HEK293 (cell line): ENCODE measurements around the gene DNAAF8.
A peak's percentile ranks its signal among the peaks of the same experiment; 100 is the strongest.

ENCODE experiments used
- GLI2 ChIP-seq: fragments of 450-650 bp; formaldehyde crosslinking; IDR thresholded peaks from 2 replicates; pipeline ENCODE4; 2017; ENCODE audit warnings: missing biosample characterization, missing genetic modification characterization, low read depth, borderline replicate concordance
- HOXA7 ChIP-seq: sonication (generic); formaldehyde crosslinking; IDR thresholded peaks from 2 replicates; pipeline ENCODE4 v1.8.1; 2022; ENCODE audit warnings: missing genetic modification reagents, borderline replicate concordance
- HOXC10 ChIP-seq: sonication (generic); formaldehyde crosslinking; IDR thresholded peaks from 2 replicates; pipeline ENCODE4 v1.8.1; 2023; ENCODE audit warnings: mild to moderate bottlenecking, missing genetic modification reagents
- HOXD13 ChIP-seq: sonication (generic); formaldehyde crosslinking; IDR thresholded peaks from 2 replicates; pipeline ENCODE4 v1.8.0; 2022; ENCODE audit warnings: missing genetic modification reagents, borderline replicate concordance
- ZNF114 ChIP-seq: fragments of 450-650 bp; formaldehyde crosslinking; IDR thresholded peaks from 2 replicates; pipeline ENCODE4 v1.5.0; 2017; ENCODE audit warnings: missing biosample characterization, missing genetic modification characterization
- ZNF140 ChIP-seq: fragments of 450-650 bp; formaldehyde crosslinking; IDR thresholded peaks from 2 replicates; pipeline ENCODE4 v1.5.1; 2016; ENCODE audit warnings: missing biosample characterization, missing genetic modification characterization
- ZNF146 ChIP-seq: fragments of 450-650 bp; formaldehyde crosslinking; IDR thresholded peaks from 2 replicates; pipeline ENCODE4 v1.5.1; 2016; ENCODE audit warnings: missing biosample characterization, missing genetic modification characterization
- ZNF266 ChIP-seq: fragments of 450-650 bp; formaldehyde crosslinking; IDR thresholded peaks from 2 replicates; pipeline ENCODE4 v1.5.1; 2016; ENCODE audit warnings: missing biosample characterization, missing genetic modification characterization, low read depth
- ZNF324 ChIP-seq: fragments of 450-650 bp; formaldehyde crosslinking; IDR thresholded peaks from 2 replicates; pipeline ENCODE4 v1.5.1; 2016; ENCODE audit warnings: missing biosample characterization, missing genetic modification characterization
- ZNF530 ChIP-seq: fragments of 450-650 bp; formaldehyde crosslinking; IDR thresholded peaks from 2 replicates; pipeline ENCODE4 v1.5.1; 2016; ENCODE audit warnings: low read depth, missing biosample characterization, missing genetic modification characterization
- ZNF544 ChIP-seq: fragments of 450-650 bp; formaldehyde crosslinking; IDR thresholded peaks from 2 replicates; pipeline ENCODE4 v1.5.0; 2017; ENCODE audit warnings: missing biosample characterization, missing genetic modification characterization
- ZNF561 ChIP-seq: fragments of 450-650 bp; IDR thresholded peaks from 2 replicates; pipeline ENCODE4 v1.5.1; 2018; ENCODE audit warnings: missing biosample characterization, missing genetic modification characterization, borderline replicate concordance
- ZNF624 ChIP-seq: fragments of 450-650 bp; formaldehyde crosslinking; IDR thresholded peaks from 2 replicates; pipeline ENCODE4 v1.5.1; 2017; ENCODE audit warnings: missing biosample characterization, missing genetic modification characterization
- ZNF629 ChIP-seq: fragments of 450-650 bp; formaldehyde crosslinking; IDR thresholded peaks from 2 replicates; pipeline ENCODE4 v1.5.1; 2017; ENCODE audit warnings: missing biosample characterization, missing genetic modification characterization
- ZNF664 ChIP-seq: fragments of 450-650 bp; formaldehyde crosslinking; IDR thresholded peaks from 2 replicates; pipeline ENCODE4 v1.5.1; 2016; ENCODE audit warnings: missing biosample characterization, missing genetic modification characterization
- ZNF837 ChIP-seq: fragments of 450-650 bp; formaldehyde crosslinking; IDR thresholded peaks from 2 replicates; pipeline ENCODE4 v1.5.1; 2016; ENCODE audit warnings: missing biosample characterization, missing genetic modification characterization
- ZNF843 ChIP-seq: fragments of 450-650 bp; formaldehyde crosslinking; IDR thresholded peaks from 2 replicates; pipeline ENCODE4 v1.5.1; 2016; ENCODE audit warnings: missing biosample characterization, missing genetic modification characterization
- TF ChIP-seq, protein P1 (sequence below): fragments of 450-650 bp; IDR thresholded peaks from 2 replicates; pipeline ENCODE4 v1.5.1; 2018; ENCODE audit warnings: missing biosample characterization, missing genetic modification characterization
- TF ChIP-seq, protein P2 (sequence below): fragments of 450-650 bp; formaldehyde crosslinking; IDR thresholded peaks from 2 replicates; pipeline ENCODE4 v1.5.1; 2016; ENCODE audit warnings: missing biosample characterization, missing genetic modification characterization
- TF ChIP-seq, protein P3 (sequence below): fragments of 450-650 bp; formaldehyde crosslinking; IDR thresholded peaks from 2 replicates; pipeline ENCODE4 v1.5.1; 2016; ENCODE audit warnings: missing biosample characterization, missing genetic modification characterization
- TF ChIP-seq, protein P4 (sequence below): fragments of 450-650 bp; IDR thresholded peaks from 2 replicates; pipeline ENCODE4 v1.5.1; 2018; ENCODE audit warnings: missing biosample characterization, mild to moderate bottlenecking, missing genetic modification characterization
- TF ChIP-seq, protein P5 (sequence below): fragments of 450-650 bp; formaldehyde crosslinking; IDR thresholded peaks from 2 replicates; pipeline ENCODE4 v1.5.1; 2016; ENCODE audit warnings: missing biosample characterization, missing genetic modification characterization
- TF ChIP-seq, protein P6 (sequence below): fragments of 450-650 bp; formaldehyde crosslinking; IDR thresholded peaks from 2 replicates; pipeline ENCODE4 v1.5.1; 2016; ENCODE audit warnings: missing biosample characterization, missing genetic modification characterization
- TF ChIP-seq, protein P7 (sequence below): fragments of 450-650 bp; formaldehyde crosslinking; IDR thresholded peaks from 2 replicates; pipeline ENCODE4 v1.5.1; 2016; ENCODE audit warnings: missing biosample characterization, missing genetic modification characterization
- TF ChIP-seq, protein P8 (sequence below): fragments of 450-650 bp; formaldehyde crosslinking; IDR thresholded peaks from 2 replicates; pipeline ENCODE4 v1.5.1; 2016; ENCODE audit warnings: missing biosample characterization, missing genetic modification characterization

DNAAF8 gene

DNA sequence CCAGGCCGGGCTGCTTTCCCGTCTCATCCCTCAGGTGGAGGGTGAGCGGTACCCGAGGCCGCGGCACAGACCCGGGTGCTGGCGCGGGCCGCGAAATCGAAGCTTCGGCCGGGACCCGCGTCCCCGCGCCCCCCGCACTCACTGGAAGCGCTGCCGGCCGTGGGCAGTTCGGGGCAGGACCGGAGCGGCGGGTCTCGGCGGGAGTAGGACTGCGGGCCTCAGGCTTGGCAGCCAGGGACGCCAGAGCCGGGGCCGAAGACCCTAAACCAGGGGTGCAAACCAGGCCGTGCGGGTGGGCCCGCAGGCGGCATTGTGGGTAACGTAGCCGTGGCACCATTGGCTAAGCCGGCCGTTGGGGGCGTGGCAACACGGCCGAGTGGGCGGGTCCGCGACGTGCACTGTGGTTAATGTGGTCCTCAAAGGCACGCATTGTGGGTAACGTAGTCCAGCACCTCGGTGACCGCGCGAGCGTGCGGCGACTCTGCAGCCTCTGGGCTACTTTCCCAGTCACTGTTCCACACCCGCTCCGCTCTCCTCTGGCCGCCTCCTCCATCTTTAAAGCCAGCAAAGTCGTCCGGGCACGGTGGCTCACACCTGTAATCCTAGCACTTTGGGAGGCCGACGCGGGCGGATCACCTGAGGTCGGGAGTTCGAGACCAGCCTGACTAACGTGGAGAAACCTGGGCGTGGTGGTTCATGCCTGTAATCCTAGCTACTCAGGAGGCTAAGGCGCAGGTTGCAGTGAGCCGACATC lies 32.7 kb downstream of the DNAAF8 start, which contains the start of gene ZNF500 (continued):
- TF ChIP-seq ZNF146 (no peak), HOXA7 (CRISPR knock-in tag) (no peak), ZNF114 (tag by site-specific recombination) (no peak), ZNF624 (no peak), ZNF140 (tag by site-specific recombination) (no peak), ZNF629 (tag by site-specific recombination) (peak; percentile 49; the same call in 1 of the 2 replicates), ZNF544 (tag by site-specific recombination) (no peak), HOXD13 (no peak), ZNF561 (tag by site-specific recombination) (0 out of 2 replicates have a peak, but pooled peaks have one; percentile 25), ZNF324 (no peak; the same call in 1 of the 2 replicates), ZNF664 (tag by site-specific recombination) (no peak), HOXC10 (CRISPR knock-in tag) (no peak), ZNF530 (tag by site-specific recombination) (no peak), ZNF266 (no peak), GLI2 (tag by site-specific recombination) (no peak), ZNF843 (tag by site-specific recombination) (no peak), ZNF837 (tag by site-specific recombination) (no peak)
- TF ChIP-seq, protein P1, sequence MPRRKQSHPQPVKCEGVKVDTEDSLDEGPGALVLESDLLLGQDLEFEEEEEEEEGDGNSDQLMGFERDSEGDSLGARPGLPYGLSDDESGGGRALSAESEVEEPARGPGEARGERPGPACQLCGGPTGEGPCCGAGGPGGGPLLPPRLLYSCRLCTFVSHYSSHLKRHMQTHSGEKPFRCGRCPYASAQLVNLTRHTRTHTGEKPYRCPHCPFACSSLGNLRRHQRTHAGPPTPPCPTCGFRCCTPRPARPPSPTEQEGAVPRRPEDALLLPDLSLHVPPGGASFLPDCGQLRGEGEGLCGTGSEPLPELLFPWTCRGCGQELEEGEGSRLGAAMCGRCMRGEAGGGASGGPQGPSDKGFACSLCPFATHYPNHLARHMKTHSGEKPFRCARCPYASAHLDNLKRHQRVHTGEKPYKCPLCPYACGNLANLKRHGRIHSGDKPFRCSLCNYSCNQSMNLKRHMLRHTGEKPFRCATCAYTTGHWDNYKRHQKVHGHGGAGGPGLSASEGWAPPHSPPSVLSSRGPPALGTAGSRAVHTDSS (tag by site-specific recombination), result no peak
- TF ChIP-seq, protein P2, sequence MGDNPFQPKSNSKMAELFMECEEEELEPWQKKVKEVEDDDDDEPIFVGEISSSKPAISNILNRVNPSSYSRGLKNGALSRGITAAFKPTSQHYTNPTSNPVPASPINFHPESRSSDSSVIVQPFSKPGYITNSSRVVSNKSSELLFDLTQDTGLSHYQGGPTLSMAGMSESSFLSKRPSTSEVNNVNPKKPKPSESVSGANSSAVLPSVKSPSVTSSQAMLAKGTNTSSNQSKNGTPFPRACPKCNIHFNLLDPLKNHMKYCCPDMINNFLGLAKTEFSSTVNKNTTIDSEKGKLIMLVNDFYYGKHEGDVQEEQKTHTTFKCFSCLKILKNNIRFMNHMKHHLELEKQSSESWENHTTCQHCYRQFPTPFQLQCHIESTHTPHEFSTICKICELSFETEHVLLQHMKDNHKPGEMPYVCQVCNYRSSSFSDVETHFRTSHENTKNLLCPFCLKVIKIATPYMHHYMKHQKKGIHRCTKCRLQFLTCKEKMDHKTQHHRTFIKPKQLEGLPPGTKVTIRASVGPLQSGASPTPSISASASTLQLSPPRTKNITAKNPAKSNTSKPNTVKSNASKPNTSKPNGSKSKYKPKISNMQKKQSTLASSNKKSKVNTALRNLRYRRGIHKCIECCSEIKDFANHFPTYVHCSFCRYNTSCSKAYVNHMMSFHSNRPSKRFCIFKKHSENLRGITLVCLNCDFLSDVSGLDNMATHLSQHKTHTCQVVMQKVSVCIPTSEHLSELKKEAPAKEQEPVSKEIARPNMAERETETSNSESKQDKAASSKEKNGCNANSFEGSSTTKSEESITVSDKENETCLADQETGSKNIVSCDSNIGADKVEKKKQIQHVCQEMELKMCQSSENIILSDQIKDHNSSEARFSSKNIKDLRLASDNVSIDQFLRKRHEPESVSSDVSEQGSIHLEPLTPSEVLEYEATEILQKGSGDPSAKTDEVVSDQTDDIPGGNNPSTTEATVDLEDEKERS (tag by site-specific recombination), result no peak
- TF ChIP-seq, protein P3, sequence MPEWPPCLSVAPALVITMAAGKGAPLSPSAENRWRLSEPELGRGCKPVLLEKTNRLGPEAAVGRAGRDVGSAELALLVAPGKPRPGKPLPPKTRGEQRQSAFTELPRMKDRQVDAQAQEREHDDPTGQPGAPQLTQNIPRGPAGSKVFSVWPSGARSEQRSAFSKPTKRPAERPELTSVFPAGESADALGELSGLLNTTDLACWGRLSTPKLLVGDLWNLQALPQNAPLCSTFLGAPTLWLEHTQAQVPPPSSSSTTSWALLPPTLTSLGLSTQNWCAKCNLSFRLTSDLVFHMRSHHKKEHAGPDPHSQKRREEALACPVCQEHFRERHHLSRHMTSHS (tag by site-specific recombination), result no peak
- TF ChIP-seq, protein P4, sequence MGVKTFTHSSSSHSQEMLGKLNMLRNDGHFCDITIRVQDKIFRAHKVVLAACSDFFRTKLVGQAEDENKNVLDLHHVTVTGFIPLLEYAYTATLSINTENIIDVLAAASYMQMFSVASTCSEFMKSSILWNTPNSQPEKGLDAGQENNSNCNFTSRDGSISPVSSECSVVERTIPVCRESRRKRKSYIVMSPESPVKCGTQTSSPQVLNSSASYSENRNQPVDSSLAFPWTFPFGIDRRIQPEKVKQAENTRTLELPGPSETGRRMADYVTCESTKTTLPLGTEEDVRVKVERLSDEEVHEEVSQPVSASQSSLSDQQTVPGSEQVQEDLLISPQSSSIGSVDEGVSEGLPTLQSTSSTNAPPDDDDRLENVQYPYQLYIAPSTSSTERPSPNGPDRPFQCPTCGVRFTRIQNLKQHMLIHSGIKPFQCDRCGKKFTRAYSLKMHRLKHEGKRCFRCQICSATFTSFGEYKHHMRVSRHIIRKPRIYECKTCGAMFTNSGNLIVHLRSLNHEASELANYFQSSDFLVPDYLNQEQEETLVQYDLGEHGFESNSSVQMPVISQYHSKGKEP (tag by site-specific recombination), result no peak
- TF ChIP-seq, protein P5, sequence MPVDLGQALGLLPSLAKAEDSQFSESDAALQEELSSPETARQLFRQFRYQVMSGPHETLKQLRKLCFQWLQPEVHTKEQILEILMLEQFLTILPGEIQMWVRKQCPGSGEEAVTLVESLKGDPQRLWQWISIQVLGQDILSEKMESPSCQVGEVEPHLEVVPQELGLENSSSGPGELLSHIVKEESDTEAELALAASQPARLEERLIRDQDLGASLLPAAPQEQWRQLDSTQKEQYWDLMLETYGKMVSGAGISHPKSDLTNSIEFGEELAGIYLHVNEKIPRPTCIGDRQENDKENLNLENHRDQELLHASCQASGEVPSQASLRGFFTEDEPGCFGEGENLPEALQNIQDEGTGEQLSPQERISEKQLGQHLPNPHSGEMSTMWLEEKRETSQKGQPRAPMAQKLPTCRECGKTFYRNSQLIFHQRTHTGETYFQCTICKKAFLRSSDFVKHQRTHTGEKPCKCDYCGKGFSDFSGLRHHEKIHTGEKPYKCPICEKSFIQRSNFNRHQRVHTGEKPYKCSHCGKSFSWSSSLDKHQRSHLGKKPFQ, result no peak
- TF ChIP-seq, protein P6, sequence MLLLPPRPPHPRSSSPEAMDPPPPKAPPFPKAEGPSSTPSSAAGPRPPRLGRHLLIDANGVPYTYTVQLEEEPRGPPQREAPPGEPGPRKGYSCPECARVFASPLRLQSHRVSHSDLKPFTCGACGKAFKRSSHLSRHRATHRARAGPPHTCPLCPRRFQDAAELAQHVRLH, result no peak
- TF ChIP-seq, protein P7, sequence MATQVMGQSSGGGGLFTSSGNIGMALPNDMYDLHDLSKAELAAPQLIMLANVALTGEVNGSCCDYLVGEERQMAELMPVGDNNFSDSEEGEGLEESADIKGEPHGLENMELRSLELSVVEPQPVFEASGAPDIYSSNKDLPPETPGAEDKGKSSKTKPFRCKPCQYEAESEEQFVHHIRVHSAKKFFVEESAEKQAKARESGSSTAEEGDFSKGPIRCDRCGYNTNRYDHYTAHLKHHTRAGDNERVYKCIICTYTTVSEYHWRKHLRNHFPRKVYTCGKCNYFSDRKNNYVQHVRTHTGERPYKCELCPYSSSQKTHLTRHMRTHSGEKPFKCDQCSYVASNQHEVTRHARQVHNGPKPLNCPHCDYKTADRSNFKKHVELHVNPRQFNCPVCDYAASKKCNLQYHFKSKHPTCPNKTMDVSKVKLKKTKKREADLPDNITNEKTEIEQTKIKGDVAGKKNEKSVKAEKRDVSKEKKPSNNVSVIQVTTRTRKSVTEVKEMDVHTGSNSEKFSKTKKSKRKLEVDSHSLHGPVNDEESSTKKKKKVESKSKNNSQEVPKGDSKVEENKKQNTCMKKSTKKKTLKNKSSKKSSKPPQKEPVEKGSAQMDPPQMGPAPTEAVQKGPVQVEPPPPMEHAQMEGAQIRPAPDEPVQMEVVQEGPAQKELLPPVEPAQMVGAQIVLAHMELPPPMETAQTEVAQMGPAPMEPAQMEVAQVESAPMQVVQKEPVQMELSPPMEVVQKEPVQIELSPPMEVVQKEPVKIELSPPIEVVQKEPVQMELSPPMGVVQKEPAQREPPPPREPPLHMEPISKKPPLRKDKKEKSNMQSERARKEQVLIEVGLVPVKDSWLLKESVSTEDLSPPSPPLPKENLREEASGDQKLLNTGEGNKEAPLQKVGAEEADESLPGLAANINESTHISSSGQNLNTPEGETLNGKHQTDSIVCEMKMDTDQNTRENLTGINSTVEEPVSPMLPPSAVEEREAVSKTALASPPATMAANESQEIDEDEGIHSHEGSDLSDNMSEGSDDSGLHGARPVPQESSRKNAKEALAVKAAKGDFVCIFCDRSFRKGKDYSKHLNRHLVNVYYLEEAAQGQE (tag by site-specific recombination), result peak; percentile 25; the same call in 1 of the 2 replicates
- TF ChIP-seq, protein P8, sequence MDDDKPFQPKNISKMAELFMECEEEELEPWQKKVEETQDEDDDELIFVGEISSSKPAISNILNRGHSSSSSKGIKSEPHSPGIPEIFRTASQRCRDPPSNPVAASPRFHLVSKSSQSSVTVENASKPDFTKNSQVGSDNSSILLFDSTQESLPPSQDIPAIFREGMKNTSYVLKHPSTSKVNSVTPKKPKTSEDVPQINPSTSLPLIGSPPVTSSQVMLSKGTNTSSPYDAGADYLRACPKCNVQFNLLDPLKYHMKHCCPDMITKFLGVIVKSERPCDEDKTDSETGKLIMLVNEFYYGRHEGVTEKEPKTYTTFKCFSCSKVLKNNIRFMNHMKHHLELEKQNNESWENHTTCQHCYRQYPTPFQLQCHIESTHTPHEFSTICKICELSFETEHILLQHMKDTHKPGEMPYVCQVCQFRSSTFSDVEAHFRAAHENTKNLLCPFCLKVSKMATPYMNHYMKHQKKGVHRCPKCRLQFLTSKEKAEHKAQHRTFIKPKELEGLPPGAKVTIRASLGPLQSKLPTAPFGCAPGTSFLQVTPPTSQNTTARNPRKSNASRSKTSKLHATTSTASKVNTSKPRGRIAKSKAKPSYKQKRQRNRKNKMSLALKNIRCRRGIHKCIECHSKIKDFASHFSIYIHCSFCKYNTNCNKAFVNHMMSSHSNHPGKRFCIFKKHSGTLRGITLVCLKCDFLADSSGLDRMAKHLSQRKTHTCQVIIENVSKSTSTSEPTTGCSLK (tag by site-specific recombination), result no peak
